BE2C (cell line): Measurements from ENCODE around the gene CSTB.

Experiments used
- DNase-seq: peaks from one replicate; pipeline ENCODE4 v3.0.0-alpha.2; 2020
- H3K27me3 ChIP-seq: fragments of 250-450 bp; sonication (Bioruptor Pico); 2 replicates; pipeline ENCODE4 v1.5.1; 2020; ENCODE audit warnings: mild to moderate bottlenecking
- H3K36me3 ChIP-seq: fragments of 250-450 bp; sonication (Bioruptor Pico); 2 replicates; pipeline ENCODE4 v1.5.1; 2020; ENCODE audit warnings: mild to moderate bottlenecking
- H3K4me1 ChIP-seq: fragments of 250-450 bp; sonication (Bioruptor Pico); 2 replicates; pipeline ENCODE4 v1.5.1; 2020
- H3K4me3 ChIP-seq: 2 replicates; pipeline ENCODE4 v1.5.1; 2011; ENCODE audit warnings: low read depth, low read length
- H3K9me3 ChIP-seq: fragments of 250-450 bp; sonication (Bioruptor Pico); 2 replicates; pipeline ENCODE4 v1.5.1; 2020
- CTCF ChIP-seq: IDR thresholded peaks from 2 replicates; pipeline ENCODE4 v1.5.1; 2012; ENCODE audit warnings: mild to moderate bottlenecking, low read depth, low read length

CSTB gene

GRCh38 chr21:43752758-43753438, 23.2 kb downstream of the CSTB start:
- Histone ChIP-seq H3K36me3 (peaks cover 16% of the 10 kb centered on the region), H3K27me3 (no peaks in the 10 kb centered on the region), H3K4me1 (no peaks in the 10 kb centered on the region), H3K4me3 (no peak overlapping the region), H3K9me3 (no peaks in the 10 kb centered on the region)
- DNase-seq: no peak
- TF ChIP-seq CTCF: no peak

GRCh38 chr21:43751955-43752591, 24.0 kb downstream of the CSTB start:
- Histone ChIP-seq H3K9me3 (no peaks in the 10 kb centered on the region), H3K4me1 (no peaks in the 10 kb centered on the region), H3K4me3 (no peak overlapping the region), H3K36me3 (peaks cover 16% of the 10 kb centered on the region), H3K27me3 (no peaks in the 10 kb centered on the region)
- DNase-seq: no peak
- TF ChIP-seq CTCF: no peak

- peaks cover 16% of the 10 kb centered on the region for H3K36me3 ChIP-seq
- DNase-seq: no peak
- no peak overlapping the region for H3K4me3 ChIP-seq
- no peaks in the 10 kb centered on the region for H3K9me3 ChIP-seq
- no peaks in the 10 kb centered on the region for H3K27me3 ChIP-seq
- no peak for TF ChIP-seq CTCF
- no peaks in the 10 kb centered on the region for H3K4me1 ChIP-seq
These were observed 25.6 kb downstream of the CSTB start for GRCh38 chr21:43750339-43751033.

GRCh38 chr21:43749651-43750262, 26.4 kb downstream of the CSTB start:
- no peak for DNase-seq
- no peaks in the 10 kb centered on the region for H3K27me3 ChIP-seq
- no peak overlapping the region for H3K4me3 ChIP-seq
- H3K4me1 ChIP-seq: no peaks in the 10 kb centered on the region
- H3K36me3 ChIP-seq: peaks cover 13% of the 10 kb centered on the region
- H3K9me3 ChIP-seq: no peaks in the 10 kb centered on the region
- no peak for TF ChIP-seq CTCF

GRCh38 chr21:43748622-43749021, 27.5 kb downstream of the CSTB start:
- H3K4me3 ChIP-seq: no peak overlapping the region
- no peak for TF ChIP-seq CTCF
- no peaks in the 10 kb centered on the region for H3K27me3 ChIP-seq
- no peak for DNase-seq
- H3K36me3 ChIP-seq: peaks cover 19% of the 10 kb centered on the region
- H3K4me1 ChIP-seq: no peaks in the 10 kb centered on the region
- no peaks in the 10 kb centered on the region for H3K9me3 ChIP-seq
